Measurements from ENCODE around the gene SPEF2. TPM values are rescaled to one million over a fixed set of nuclear protein-coding genes. Genes with fewer than 3 reads are reported as not detected.

The SPEF2 gene
- total RNA-seq, 1 donor from 2014 or later, result 0.96 TPM

DNA sequence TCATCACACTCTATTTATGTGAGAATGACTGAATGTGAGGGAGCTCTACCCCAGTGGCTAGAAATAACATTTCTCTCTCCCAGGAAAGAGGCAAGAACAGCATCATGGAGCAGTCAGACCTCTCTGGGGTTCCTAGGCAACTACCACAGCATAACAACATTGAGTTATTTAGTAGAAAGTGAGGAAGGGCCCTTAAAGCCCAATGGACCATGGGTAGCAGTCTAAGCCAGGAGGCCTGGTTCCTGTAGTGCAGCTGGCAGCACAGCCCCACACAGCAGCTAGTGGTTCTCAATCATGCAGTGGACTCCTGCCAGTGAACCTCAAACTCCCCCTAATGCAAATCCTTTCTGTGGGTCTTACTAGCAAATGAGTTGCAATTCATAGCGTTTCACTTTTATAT lies 55.3 kb downstream of the SPEF2 start:
- no peak for DNase-seq
- Mint-ChIP-seq H3K27ac (ENCODE audit: unreplicated experiment) (no peak overlapping the region), H3K36me3 (ENCODE audit: unreplicated experiment) (no peaks in the 10 kb centered on the region), H3K27me3 (ENCODE audit: unreplicated experiment) (no peaks in the 10 kb centered on the region), H3K9me3 (ENCODE audit: unreplicated experiment) (no peaks in the 10 kb centered on the region), H3K4me1 (ENCODE audit: low read depth, unreplicated experiment) (no peaks in the 10 kb centered on the region), H3K4me3 (ENCODE audit: unreplicated experiment) (no peak overlapping the region)
- TF ChIP-seq, protein P1, sequence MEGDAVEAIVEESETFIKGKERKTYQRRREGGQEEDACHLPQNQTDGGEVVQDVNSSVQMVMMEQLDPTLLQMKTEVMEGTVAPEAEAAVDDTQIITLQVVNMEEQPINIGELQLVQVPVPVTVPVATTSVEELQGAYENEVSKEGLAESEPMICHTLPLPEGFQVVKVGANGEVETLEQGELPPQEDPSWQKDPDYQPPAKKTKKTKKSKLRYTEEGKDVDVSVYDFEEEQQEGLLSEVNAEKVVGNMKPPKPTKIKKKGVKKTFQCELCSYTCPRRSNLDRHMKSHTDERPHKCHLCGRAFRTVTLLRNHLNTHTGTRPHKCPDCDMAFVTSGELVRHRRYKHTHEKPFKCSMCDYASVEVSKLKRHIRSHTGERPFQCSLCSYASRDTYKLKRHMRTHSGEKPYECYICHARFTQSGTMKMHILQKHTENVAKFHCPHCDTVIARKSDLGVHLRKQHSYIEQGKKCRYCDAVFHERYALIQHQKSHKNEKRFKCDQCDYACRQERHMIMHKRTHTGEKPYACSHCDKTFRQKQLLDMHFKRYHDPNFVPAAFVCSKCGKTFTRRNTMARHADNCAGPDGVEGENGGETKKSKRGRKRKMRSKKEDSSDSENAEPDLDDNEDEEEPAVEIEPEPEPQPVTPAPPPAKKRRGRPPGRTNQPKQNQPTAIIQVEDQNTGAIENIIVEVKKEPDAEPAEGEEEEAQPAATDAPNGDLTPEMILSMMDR (IDR thresholded peaks at IDR 0.05; ENCODE audit: partially characterized antibody, unreplicated experiment), result no peak

DNA sequence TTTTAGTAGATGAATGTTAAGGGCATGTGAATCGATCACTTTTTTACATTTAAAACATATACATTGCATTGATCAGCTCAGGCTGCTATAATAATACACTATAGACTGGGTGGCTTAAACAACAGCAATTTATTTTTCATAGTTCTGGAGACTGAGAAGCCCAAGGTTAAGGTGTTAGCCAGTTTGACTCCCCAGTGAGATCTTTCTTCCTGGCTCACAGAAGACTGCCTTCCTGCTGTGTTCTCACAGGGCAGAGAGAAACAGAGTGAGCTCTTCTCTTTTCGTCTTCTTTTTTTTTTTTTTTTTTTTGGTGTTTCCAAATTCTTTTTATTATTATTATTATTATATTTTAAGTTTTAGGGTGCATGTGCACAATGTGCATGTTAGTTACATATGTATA lies 56.4 kb downstream of the SPEF2 start:
- TF ChIP-seq, protein P1 (IDR thresholded peaks at IDR 0.05; ENCODE audit: partially characterized antibody, unreplicated experiment), result no peak
- Mint-ChIP-seq H3K4me3 (ENCODE audit: unreplicated experiment) (no peak overlapping the region), H3K27me3 (ENCODE audit: unreplicated experiment) (no peaks in the 10 kb centered on the region), H3K4me1 (ENCODE audit: low read depth, unreplicated experiment) (no peaks in the 10 kb centered on the region), H3K27ac (ENCODE audit: unreplicated experiment) (no peak overlapping the region), H3K9me3 (ENCODE audit: unreplicated experiment) (no peaks in the 10 kb centered on the region), H3K36me3 (ENCODE audit: unreplicated experiment) (no peaks in the 10 kb centered on the region)
- no peak for DNase-seq

GRCh38 chr5:35675392-35675791 lies 57.7 kb downstream of the SPEF2 start:
- Mint-ChIP-seq H3K27ac (ENCODE audit: unreplicated experiment) (no peak overlapping the region), H3K27me3 (ENCODE audit: unreplicated experiment) (no peaks in the 10 kb centered on the region), H3K4me1 (ENCODE audit: low read depth, unreplicated experiment) (no peaks in the 10 kb centered on the region), H3K9me3 (ENCODE audit: unreplicated experiment) (no peaks in the 10 kb centered on the region), H3K36me3 (ENCODE audit: unreplicated experiment) (no peaks in the 10 kb centered on the region), H3K4me3 (ENCODE audit: unreplicated experiment) (no peak overlapping the region)
- DNase-seq, result no peak
- TF ChIP-seq, protein P1 (IDR thresholded peaks at IDR 0.05; ENCODE audit: partially characterized antibody, unreplicated experiment), result no peak

GRCh38 chr5:35677878-35678277 lies 60.2 kb downstream of the SPEF2 start:
- TF ChIP-seq, protein P1 (IDR thresholded peaks at IDR 0.05; ENCODE audit: partially characterized antibody, unreplicated experiment), result no peak
- H3K9me3 Mint-ChIP-seq (ENCODE audit: unreplicated experiment), result no peaks in the 10 kb centered on the region
- no peaks in the 10 kb centered on the region for H3K36me3 Mint-ChIP-seq (ENCODE audit: unreplicated experiment)
- no peak overlapping the region for H3K27ac Mint-ChIP-seq (ENCODE audit: unreplicated experiment)
- H3K27me3 Mint-ChIP-seq (ENCODE audit: unreplicated experiment), result no peaks in the 10 kb centered on the region
- no peak for DNase-seq
- no peak overlapping the region for H3K4me3 Mint-ChIP-seq (ENCODE audit: unreplicated experiment)
- H3K4me1 Mint-ChIP-seq (ENCODE audit: low read depth, unreplicated experiment), result no peaks in the 10 kb centered on the region

DNA sequence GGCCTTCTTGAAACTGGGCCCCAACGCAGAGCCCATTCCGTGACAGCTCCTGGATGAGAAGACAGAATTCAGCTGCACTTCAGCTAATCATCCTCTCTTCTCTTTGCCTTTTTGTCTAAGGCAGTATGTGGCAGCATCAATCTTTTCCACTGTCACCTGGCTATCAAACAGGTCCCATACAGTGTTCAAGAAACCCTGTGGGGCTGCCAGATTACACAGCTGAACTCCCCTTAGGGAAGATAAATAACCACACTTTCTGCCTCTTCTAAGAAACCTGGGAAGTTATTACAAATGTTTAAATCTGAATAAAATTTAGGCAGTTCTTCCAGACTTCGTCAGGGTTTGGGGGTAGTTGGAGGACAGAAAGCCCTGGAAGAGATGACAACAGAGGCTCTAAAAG lies 61.0 kb downstream of the SPEF2 start:
- no peak overlapping the region for H3K4me3 Mint-ChIP-seq (ENCODE audit: unreplicated experiment)
- DNase-seq, result no peak
- no peaks in the 10 kb centered on the region for H3K36me3 Mint-ChIP-seq (ENCODE audit: unreplicated experiment)
- no peaks in the 10 kb centered on the region for H3K9me3 Mint-ChIP-seq (ENCODE audit: unreplicated experiment)
- no peaks in the 10 kb centered on the region for H3K4me1 Mint-ChIP-seq (ENCODE audit: low read depth, unreplicated experiment)
- TF ChIP-seq, protein P1 (IDR thresholded peaks at IDR 0.05; ENCODE audit: partially characterized antibody, unreplicated experiment), result no peak
- no peaks in the 10 kb centered on the region for H3K27me3 Mint-ChIP-seq (ENCODE audit: unreplicated experiment)
- H3K27ac Mint-ChIP-seq (ENCODE audit: unreplicated experiment), result no peak overlapping the region

Measured in glutamatergic neuron (in vitro differentiated cells).